Activated T-helper 1 cell treated with anti-CD3 and anti-CD28 coated beads, Interleukin-12 subunit alpha, Interleukin-12 subunit beta, Interleukin-2, Interleukin-4 antibody, amounts not matched to agents 30 ng/mL and 10 ng/mL and 1 ng/mL, durations not matched to agents 14 hours and 24 hours and 36 hours (primary cell): Measurements from ENCODE around the gene KRT4. TPM values are rescaled to one million over a fixed set of nuclear protein-coding genes. Genes with fewer than 3 reads are reported as not detected.
"Not testable (repeated sequence)": the region's sequence is repeated elsewhere in the genome, so short reads cannot be mapped to it uniquely, and the experiment has no call there.

Source experiments
- DNase-seq: peaks from one replicate; pipeline ENCODE4 v3.0.0; 2021; ENCODE audit warnings: low spot score
- H3K27ac Mint-ChIP-seq: one replicate; pipeline ENCODE4 v1.8.0; 2021; ENCODE audit warnings: mild to moderate bottlenecking, mixed read lengths
- H3K27me3 Mint-ChIP-seq: one replicate; pipeline ENCODE4 v1.8.0; 2022; ENCODE audit warnings: mild to moderate bottlenecking, moderate library complexity, mixed read lengths; ENCODE audit not compliant: insufficient read depth
- H3K36me3 Mint-ChIP-seq: one replicate; pipeline ENCODE4 v1.8.0; 2021; ENCODE audit warnings: low read depth, mixed read lengths
- H3K4me1 Mint-ChIP-seq: one replicate; pipeline ENCODE4 v1.8.0; 2021; ENCODE audit warnings: low read depth, mixed read lengths
- H3K4me3 Mint-ChIP-seq: one replicate; pipeline ENCODE4 v1.8.0; 2021; ENCODE audit warnings: mild to moderate bottlenecking, moderate library complexity, mixed read lengths
- H3K9me3 Mint-ChIP-seq: one replicate; pipeline ENCODE4 v1.8.0; 2021; ENCODE audit warnings: mixed read lengths
- intact Hi-C: fragments of 100-400 bp; cut with micrococcal nuclease; formaldehyde crosslinking; loops from one replicate; pipeline ENCODE4 v1.15.1; 2024
- total RNA-seq: library from RNA; stranded (reverse); gene quantifications from 2 replicates; pipeline ENCODE4 v1.2.3, GENCODE V29; 2022

KRT4 gene
- total RNA-seq, 1 donor from 2014 or later: not detected

- H3K4me3 Mint-ChIP-seq, intact Hi-C loops, DNase-seq, H3K27ac Mint-ChIP-seq, H3K36me3 Mint-ChIP-seq, H3K9me3 Mint-ChIP-seq, H3K4me1 Mint-ChIP-seq: not testable (repeated sequence)
- H3K27me3 Mint-ChIP-seq: peaks cover 14% of the 10 kb centered on the region
Measured at GRCh38 chr12:52795332-52795674, 18.6 kb downstream of the KRT4 start.

DNA sequence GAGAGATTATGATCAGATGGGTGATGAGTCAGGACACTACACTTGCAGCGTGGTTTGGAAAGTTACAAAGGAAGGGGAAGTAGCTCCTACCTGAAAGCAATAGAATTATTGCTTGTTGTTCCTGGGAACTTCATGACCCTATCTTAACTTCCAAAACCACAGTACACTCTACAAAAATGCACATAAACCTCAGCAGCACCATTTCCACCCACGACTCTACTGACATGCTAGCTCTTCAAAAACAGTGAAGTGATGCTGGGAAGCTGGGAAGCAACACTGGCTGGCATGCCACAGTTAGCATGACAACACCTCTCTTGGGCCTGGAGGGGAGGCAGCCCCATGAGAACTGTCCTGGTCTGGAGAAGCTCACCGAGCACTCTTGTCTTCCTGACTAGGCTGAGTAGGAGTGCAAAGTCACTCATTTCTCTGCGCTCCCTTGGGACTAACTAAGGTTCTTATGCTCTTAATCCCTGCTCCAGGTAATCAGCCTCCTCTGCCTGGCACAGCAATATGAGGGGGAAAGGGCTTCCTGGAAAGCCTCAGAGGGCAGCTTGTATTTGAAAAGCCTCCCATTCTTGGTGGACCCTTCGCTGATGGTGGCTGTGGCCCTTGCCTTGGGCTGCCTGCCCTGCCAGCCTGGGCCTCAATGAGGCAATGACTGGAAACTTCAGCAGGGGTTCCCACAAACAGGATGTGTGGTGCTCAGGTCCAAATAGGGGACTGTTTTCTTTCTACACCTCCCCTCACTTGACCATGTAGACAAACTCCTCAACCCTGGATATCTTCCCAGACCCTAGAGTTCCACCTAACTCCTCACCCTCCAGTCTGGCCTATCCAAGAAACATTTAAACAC is 19.2 kb downstream of the KRT4 start:
- Mint-ChIP-seq H3K4me3 (no peak overlapping the region), H3K27ac (no peak overlapping the region), H3K9me3 (no peaks in the 10 kb centered on the region), H3K4me1 (peaks cover 9% of the 10 kb centered on the region), H3K36me3 (no peaks in the 10 kb centered on the region), H3K27me3 (peaks cover 14% of the 10 kb centered on the region)
- intact Hi-C loops: no loop called here
- DNase-seq: no peak

DNA sequence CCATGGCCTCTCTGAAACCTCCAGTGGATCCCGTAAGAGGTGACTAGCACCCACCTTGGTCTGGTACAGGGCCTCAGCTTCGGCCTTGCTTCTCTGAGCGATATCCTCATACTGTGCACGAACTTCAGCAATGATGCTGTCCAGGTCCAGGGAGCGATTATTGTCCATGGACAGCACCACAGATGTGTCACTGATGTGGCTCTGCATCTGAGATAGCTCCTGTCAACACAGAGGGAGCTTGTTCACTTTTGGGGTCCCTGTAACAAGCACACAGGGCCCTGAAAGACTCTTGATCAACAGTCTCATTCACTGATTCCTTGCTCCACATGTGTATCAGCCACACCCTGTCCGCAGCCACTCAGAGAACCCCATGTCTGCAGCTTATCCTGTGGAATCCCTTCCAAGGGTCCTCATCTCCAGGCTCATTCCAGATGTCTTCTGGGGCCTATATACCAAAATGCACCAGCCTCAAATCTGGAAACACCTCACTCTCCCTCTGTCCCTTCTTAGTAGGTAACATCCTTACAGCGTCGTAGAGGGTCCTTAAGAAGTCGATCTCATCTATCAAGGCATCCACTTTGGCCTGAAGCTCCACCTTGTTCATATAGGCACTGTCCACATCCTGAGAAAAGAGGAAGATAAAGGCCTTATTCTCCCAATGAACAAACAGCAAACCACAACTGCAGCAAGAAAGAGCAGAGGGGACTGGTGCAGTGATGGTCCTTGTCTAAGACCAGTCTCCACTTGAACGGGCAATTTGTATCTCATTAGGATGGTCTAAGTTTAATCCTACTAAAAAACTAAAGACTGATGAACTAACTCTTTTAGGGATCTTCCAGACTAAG is 21.5 kb downstream of the KRT4 start:
- DNase-seq: no peak
- no peak overlapping the region for H3K27ac Mint-ChIP-seq
- H3K36me3 Mint-ChIP-seq: no peaks in the 10 kb centered on the region
- H3K9me3 Mint-ChIP-seq: no peaks in the 10 kb centered on the region
- peaks cover 20% of the 10 kb centered on the region for H3K27me3 Mint-ChIP-seq
- H3K4me1 Mint-ChIP-seq: peaks cover 9% of the 10 kb centered on the region
- intact Hi-C loops: no loop called here
- H3K4me3 Mint-ChIP-seq: no peak overlapping the region

- peaks cover 9% of the 10 kb centered on the region for H3K4me1 Mint-ChIP-seq
- H3K9me3 Mint-ChIP-seq: no peaks in the 10 kb centered on the region
- peaks cover 20% of the 10 kb centered on the region for H3K27me3 Mint-ChIP-seq
- DNase-seq: no peak
- intact Hi-C loops: no loop called here
- H3K4me3 Mint-ChIP-seq: no peak overlapping the region
- no peak overlapping the region for H3K27ac Mint-ChIP-seq
- H3K36me3 Mint-ChIP-seq: no peaks in the 10 kb centered on the region
Measured at GRCh38 chr12:52791271-52792184, 22.4 kb downstream of the KRT4 start.

GRCh38 chr12:52790427-52791270 is 23.3 kb downstream of the KRT4 start:
- peaks cover 24% of the 10 kb centered on the region for H3K27me3 Mint-ChIP-seq
- no peak overlapping the region for H3K27ac Mint-ChIP-seq
- no peak for DNase-seq
- no peak overlapping the region for H3K4me3 Mint-ChIP-seq
- no peaks in the 10 kb centered on the region for H3K36me3 Mint-ChIP-seq
- H3K9me3 Mint-ChIP-seq: no peaks in the 10 kb centered on the region
- peaks cover 9% of the 10 kb centered on the region for H3K4me1 Mint-ChIP-seq
- intact Hi-C loops: no loop called here

DNA sequence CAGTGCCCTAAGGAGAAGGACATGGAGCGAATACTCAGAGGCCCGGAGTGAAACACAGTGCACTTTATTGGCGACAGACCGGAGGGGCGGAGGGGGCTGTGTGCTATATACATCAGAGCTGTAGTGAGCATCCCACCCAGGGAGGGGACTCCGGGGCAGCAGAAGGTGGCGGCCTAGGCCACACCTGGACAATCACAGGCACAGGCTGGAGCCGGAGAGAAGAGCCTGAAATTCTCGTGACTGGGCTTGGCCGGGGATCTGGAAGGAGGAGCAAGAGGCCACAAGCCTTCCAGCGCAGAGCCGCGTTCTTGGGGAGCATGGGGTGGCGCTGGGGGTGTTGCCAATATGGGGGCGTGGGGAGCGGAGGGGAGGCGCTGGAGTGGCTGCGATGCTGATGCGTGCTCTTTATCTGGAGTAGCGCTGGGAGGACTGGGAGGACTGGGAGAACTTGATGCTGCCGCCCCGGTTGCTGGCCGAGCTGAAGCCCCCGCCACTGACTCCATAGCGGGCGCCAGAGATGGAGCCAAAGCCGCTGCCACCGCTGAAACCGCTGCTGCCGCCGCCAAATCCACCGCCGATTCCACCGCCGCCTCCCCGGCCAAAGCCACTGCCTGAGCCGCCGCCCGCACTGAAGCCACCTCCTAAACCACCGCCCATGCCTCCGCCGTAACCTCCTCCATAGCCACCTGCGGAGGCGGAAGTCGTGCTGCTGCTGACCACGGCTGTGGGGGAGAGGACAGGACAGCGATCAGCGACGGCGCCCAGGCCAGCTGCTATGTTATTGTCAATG is 24.1 kb downstream of the KRT4 start:
- H3K27me3 Mint-ChIP-seq: peaks cover 27% of the 10 kb centered on the region
- no peak overlapping the region for H3K27ac Mint-ChIP-seq
- intact Hi-C loops: no loop called here
- no peak for DNase-seq
- H3K36me3 Mint-ChIP-seq: no peaks in the 10 kb centered on the region
- peaks cover 9% of the 10 kb centered on the region for H3K4me1 Mint-ChIP-seq
- H3K4me3 Mint-ChIP-seq: no peak overlapping the region
- H3K9me3 Mint-ChIP-seq: no peaks in the 10 kb centered on the region

GRCh38 chr12:52788876-52789636 is 24.9 kb downstream of the KRT4 start:
- Mint-ChIP-seq H3K27ac (no peak overlapping the region), H3K36me3 (no peaks in the 10 kb centered on the region), H3K4me1 (peaks cover 1% of the 10 kb centered on the region), H3K9me3 (no peaks in the 10 kb centered on the region), H3K4me3 (no peak overlapping the region), H3K27me3 (peaks cover 27% of the 10 kb centered on the region)
- DNase-seq: no peak
- intact Hi-C loops: no loop called here

- Mint-ChIP-seq H3K4me3 (no peak overlapping the region), H3K36me3 (no peaks in the 10 kb centered on the region), H3K27ac (no peak overlapping the region), H3K4me1 (no peaks in the 10 kb centered on the region), H3K27me3 (peaks cover 30% of the 10 kb centered on the region), H3K9me3 (no peaks in the 10 kb centered on the region)
- DNase-seq: no peak
- intact Hi-C loops: no loop called here
Measured at GRCh38 chr12:52788192-52788875, 25.6 kb downstream of the KRT4 start.

DNA sequence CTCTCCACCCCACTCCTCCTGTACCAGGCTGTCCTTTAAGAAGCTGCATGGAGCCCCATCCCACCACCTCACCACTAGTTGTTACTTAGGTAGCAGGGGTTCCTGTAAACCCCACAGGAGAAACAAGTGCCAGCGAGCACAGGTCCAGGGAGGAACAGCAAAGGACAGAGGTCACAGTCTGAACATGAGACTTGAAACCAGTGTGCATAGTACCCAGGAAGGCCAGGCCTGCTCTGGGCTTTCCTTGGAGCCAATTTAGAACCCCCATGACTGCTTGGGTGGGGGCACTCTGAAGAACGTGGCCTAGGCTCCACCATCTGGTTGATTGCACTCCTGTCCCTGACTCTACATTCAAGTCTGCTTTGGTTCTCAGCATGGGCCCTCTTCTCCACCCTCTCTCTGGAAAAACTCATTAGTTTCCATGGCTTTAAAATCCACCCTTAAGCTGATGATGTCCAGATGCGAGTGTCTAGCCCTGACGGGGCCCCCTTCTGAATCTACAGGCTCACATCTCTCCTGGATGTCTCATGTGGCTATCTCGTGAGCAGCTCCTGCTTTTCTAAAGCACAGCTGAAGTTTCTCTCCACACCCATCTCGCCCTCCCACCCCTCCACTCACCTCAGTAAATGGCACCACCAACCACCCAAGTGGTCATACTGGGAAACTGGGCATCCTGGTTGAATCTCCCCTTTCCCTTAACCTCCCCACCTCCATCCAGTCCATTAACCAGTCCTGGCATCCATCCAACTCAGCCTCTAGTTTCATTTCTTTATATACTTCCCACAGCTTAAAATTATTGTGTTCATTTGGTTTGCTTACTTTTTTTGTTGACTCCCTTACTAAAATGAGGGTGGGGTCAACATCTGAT is 26.4 kb downstream of the KRT4 start:
- Mint-ChIP-seq H3K9me3 (no peaks in the 10 kb centered on the region), H3K4me3 (no peak overlapping the region), H3K4me1 (no peaks in the 10 kb centered on the region), H3K27ac (no peak overlapping the region), H3K36me3 (no peaks in the 10 kb centered on the region), H3K27me3 (peaks cover 31% of the 10 kb centered on the region)
- intact Hi-C loops: no loop called here
- DNase-seq: no peak

GRCh38 chr12:52784909-52785308 is 29.0 kb downstream of the KRT4 start:
- Mint-ChIP-seq H3K4me1 (no peaks in the 10 kb centered on the region), H3K36me3 (no peaks in the 10 kb centered on the region), H3K27ac (no peak overlapping the region), H3K27me3 (peaks cover 23% of the 10 kb centered on the region), H3K9me3 (no peaks in the 10 kb centered on the region), H3K4me3 (no peak overlapping the region)
- DNase-seq: no peak
- intact Hi-C loops: no loop called here
